GM23248 (cell line): ENCODE measurements around the gene INA.

ENCODE experiments used
- EZH2 ChIP-seq: fragments of 200-600 bp; sonication (generic); IDR thresholded peaks from 2 replicates; pipeline ENCODE4 v1.6.1; 2018; ENCODE audit warnings: antibody characterized with exemption, mild to moderate bottlenecking; ENCODE audit not compliant: insufficient read depth, poor library complexity, severe bottlenecking
- EZH2phosphoT487 ChIP-seq: fragments of 200-600 bp; sonication (generic); IDR thresholded peaks from 2 replicates; pipeline ENCODE4 v1.6.1; 2018; ENCODE audit warnings: antibody characterized with exemption, moderate library complexity, mild to moderate bottlenecking, low read depth; ENCODE audit not compliant: insufficient read depth

- TF ChIP-seq EZH2 (no peak), EZH2phosphoT487 (no peak)
Measured at GRCh38 chr10:103232131-103232673, 44.7 kb upstream of the INA start.
